KG1 (cell line): ENCODE data around the gene PPIL6.

Experiments
- DNase-seq: peaks from one replicate; lab custom pipeline; 2025; lab: John Stamatoyannopoulos, UW

Gene PPIL6

GRCh38 chr6:109440331-109441068 lies at the start of gene PPIL6, which contains the start of gene SMPD2:
Gene PPIL6 (minus strand): TSS chr6:109440628. CDS start chr6:109440590, 38 bp downstream.
Gene SMPD2 (plus strand): TSS chr6:109440724. CDS start chr6:109441122, 398 bp downstream.
- peak; percentile 75 for DNase-seq

GRCh38 chr6:109488001-109488400 lies 47.6 kb upstream of the PPIL6 start:
- DNase-seq, result no peak

GRCh38 chr6:109486068-109486467 lies 45.6 kb upstream of the PPIL6 start:
- no peak for DNase-seq

- no peak for DNase-seq
Observed at GRCh38 chr6:109485266-109485935, 45.0 kb upstream of the PPIL6 start.

GRCh38 chr6:109484122-109484521 lies 43.7 kb upstream of the PPIL6 start:
- no peak for DNase-seq

GRCh38 chr6:109483735-109484057 lies 43.3 kb upstream of the PPIL6 start:
- no peak for DNase-seq

- DNase-seq, result peak; percentile 48
Observed at GRCh38 chr6:109482905-109483734, 42.7 kb upstream of the PPIL6 start, which contains the start of gene ZBTB24. Gene ZBTB24 (minus strand): TSS chr6:109483219. CDS start chr6:109482026, 1,193 bp downstream.

- no peak for DNase-seq
Observed at GRCh38 chr6:109480993-109481480, 40.6 kb upstream of the PPIL6 start.

- no peak for DNase-seq
Observed at GRCh38 chr6:109478841-109479624, 38.6 kb upstream of the PPIL6 start.

GRCh38 chr6:109478222-109478805 lies 37.9 kb upstream of the PPIL6 start:
- DNase-seq, result no peak

GRCh38 chr6:109477725-109478124 lies 37.3 kb upstream of the PPIL6 start:
- no peak for DNase-seq

- no peak for DNase-seq
Observed at GRCh38 chr6:109477184-109477583, 36.8 kb upstream of the PPIL6 start.

GRCh38 chr6:109475625-109476024 lies 35.2 kb upstream of the PPIL6 start:
- no peak for DNase-seq

GRCh38 chr6:109474995-109475394 lies 34.6 kb upstream of the PPIL6 start:
- DNase-seq, result no peak

GRCh38 chr6:109473120-109473519 lies 32.7 kb upstream of the PPIL6 start:
- DNase-seq, result no peak

- no peak for DNase-seq
Observed at GRCh38 chr6:109472132-109472995, 31.9 kb upstream of the PPIL6 start.

- no peak for DNase-seq
Observed at GRCh38 chr6:109471105-109471810, 30.8 kb upstream of the PPIL6 start.

GRCh38 chr6:109469591-109470189 lies 29.3 kb upstream of the PPIL6 start:
- DNase-seq, result no peak

GRCh38 chr6:109467696-109468095 lies 27.3 kb upstream of the PPIL6 start:
- no peak for DNase-seq
